Right ventricle myocardium superior (tissue), 1 donor: ENCODE measurements around the gene ITPK1. TPM values are rescaled to one million over a fixed set of nuclear protein-coding genes. Genes with fewer than 3 reads are reported as not detected.
"Not testable (repeated sequence)": the region's sequence is repeated elsewhere in the genome, so short reads cannot be mapped to it uniquely, and the experiment has no call there.

ENCODE experiments used
- ATAC-seq: fragments of 200-7000 bp; cut with Tn5 transposase; one replicate; pipeline ENCODE4 v1.9.1; 2020; ENCODE audit warnings: mild to moderate bottlenecking; ENCODE audit not compliant: poor library complexity
- DNase-seq: peaks from one replicate; pipeline ENCODE4 v3.0.0-alpha.2; 2020
- intact Hi-C: fragments of 100-400 bp; cut with DNase I; formaldehyde crosslinking; loops from one replicate; pipeline ENCODE4 v1.11.2; 2022
- total RNA-seq: library from RNA; stranded (reverse); fragmentation: NEBNext Ultra II Directional; extraction: Animal tissue kit (Norgen Biotek cat#: 25700); gene quantifications from one replicate; pipeline ENCODE4 v1.2.1, GENCODE V29; 2021
- donor health status: DM: no; HTN: yes; CAD: no; lungs with severe emphysema.

The ITPK1 gene
- total RNA-seq, 1 donor from 2014 or later = 115 TPM

GRCh38 chr14:93133464-93133863 lies 17.7 kb upstream of the ITPK1 start:
- ATAC-seq (no peak), DNase-seq (no peak)
- intact Hi-C loops = no loop called here

GRCh38 chr14:93132472-93133065 lies 16.8 kb upstream of the ITPK1 start:
- intact Hi-C loops = no loop called here
- peak; percentile 78 for ATAC-seq
- DNase-seq = no peak

GRCh38 chr14:93131257-93131820 lies 15.6 kb upstream of the ITPK1 start:
- intact Hi-C loops, DNase-seq, ATAC-seq: not testable (repeated sequence)

GRCh38 chr14:93128725-93129459 lies 13.2 kb upstream of the ITPK1 start:
- ATAC-seq = peak; percentile 68
- intact Hi-C loops = no loop called here
- no peak for DNase-seq

GRCh38 chr14:93126111-93126510 lies 10.4 kb upstream of the ITPK1 start:
- ATAC-seq (no peak), DNase-seq (no peak)
- intact Hi-C loops = no loop called here

GRCh38 chr14:93122826-93123225 lies 7.1 kb upstream of the ITPK1 start:
- intact Hi-C loops = no loop called here
- DNase-seq = no peak
- no peak for ATAC-seq

- intact Hi-C loops = no loop called here
- DNase-seq = no peak
- no peak for ATAC-seq
Observed at GRCh38 chr14:93121030-93121834, 5.5 kb upstream of the ITPK1 start.

- intact Hi-C loops = no loop called here
- DNase-seq = no peak
- ATAC-seq = no peak
Observed at GRCh38 chr14:93120517-93120916, 4.8 kb upstream of the ITPK1 start.

GRCh38 chr14:93116676-93117200 lies 1.0 kb upstream of the ITPK1 start:
- intact Hi-C loops = no loop called here
- ATAC-seq (no peak), DNase-seq (no peak)

GRCh38 chr14:93115069-93115820 lies 480 bp downstream of the ITPK1 start:
- ATAC-seq (peak; percentile 90), DNase-seq (peak; percentile 93)
- intact Hi-C loops = loop anchor here (2.0 kb wide), 1 partner anchor 162 kb away; no protein-coding TSS in a partner anchor

GRCh38 chr14:93114713-93115068 lies 1.0 kb downstream of the ITPK1 start:
- DNase-seq (peak; percentile 63), ATAC-seq (peak; percentile 23)
- intact Hi-C loops = loop anchor here (2.0 kb wide), 1 partner anchor 162 kb away; no protein-coding TSS in a partner anchor

- no peak for DNase-seq
- ATAC-seq = peak; percentile 11
- intact Hi-C loops = loop anchor here (2.0 kb wide), 1 partner anchor 161 kb away; no protein-coding TSS in a partner anchor
Observed at GRCh38 chr14:93114068-93114710, 1.5 kb downstream of the ITPK1 start.

GRCh38 chr14:93113678-93114067 lies 2.1 kb downstream of the ITPK1 start:
- no peak for DNase-seq
- intact Hi-C loops = loop anchor here (2.0 kb wide), 1 partner anchor 161 kb away; no protein-coding TSS in a partner anchor
- no peak for ATAC-seq

GRCh38 chr14:93112891-93113677 lies 2.6 kb downstream of the ITPK1 start:
- DNase-seq (peak; percentile 86), ATAC-seq (peak; percentile 9)
- intact Hi-C loops = no loop called here

- ATAC-seq, intact Hi-C loops, DNase-seq: not testable (repeated sequence)
Observed at GRCh38 chr14:93111541-93111940, 4.2 kb downstream of the ITPK1 start.

- DNase-seq (no peak), ATAC-seq (no peak)
- intact Hi-C loops = no loop called here
Observed at GRCh38 chr14:93110856-93111419, 4.8 kb downstream of the ITPK1 start.
